Spleen (tissue), 11 donors: ENCODE data around the gene PYCR2. TPM values are rescaled to one million over a fixed set of nuclear protein-coding genes. Genes with fewer than 3 reads are reported as not detected.
"Not testable (repeated sequence)": the region's sequence is repeated elsewhere in the genome, so short reads cannot be mapped to it uniquely, and the experiment has no call there.

Experiments
- DNase-seq: peaks from one replicate; pipeline ENCODE4 v3.0.0-alpha.2; 2020
- H3K27ac ChIP-seq, 8 donors: fragments of 200-600 bp; sonication (generic) in 7 of 8; 1 replicate in 4 of 8; 2 replicates in 4 of 8; pipeline versions ENCODE4 v1.5.0 to v1.8.0; 2016 to 2021; ENCODE audit warnings: inconsistent platforms in 4 of 8, mild to moderate bottlenecking in 4 of 8, moderate library complexity in 1 of 8
- H3K27me3 ChIP-seq, 7 donors: fragments of 200-600 bp; sonication (generic) in 6 of 7; replicated peaks in 1 of 7; 1 replicate in 4 of 7; 2 replicates in 3 of 7; pipeline versions ENCODE4 v1.5.0 to v1.8.0; 2016 to 2021; ENCODE audit warnings: inconsistent platforms in 3 of 7, mild to moderate bottlenecking in 1 of 7
- H3K36me3 ChIP-seq, 6 donors: fragments of 200-600 bp; sonication (generic) in 5 of 6; 1 replicate in 4 of 6; 2 replicates in 2 of 6; pipeline versions ENCODE4 v1.5.0 to v1.8.0; 2016 to 2021; ENCODE audit warnings: inconsistent platforms in 2 of 6
- H3K4me1 ChIP-seq, 6 donors: fragments of 200-600 bp; sonication (generic) in 5 of 6; 1 replicate in 3 of 6; 2 replicates in 3 of 6; pipeline versions ENCODE4 v1.5.0 to v1.8.0; 2016 to 2021; ENCODE audit warnings: inconsistent platforms in 3 of 6
- H3K4me3 ChIP-seq, 8 donors: fragments of 200-600 bp; sonication (generic) in 7 of 8; 1 replicate in 4 of 8; 2 replicates in 4 of 8; pipeline versions ENCODE4 v1.5.0 to v1.8.0; 2016 to 2021; ENCODE audit warnings: inconsistent platforms in 4 of 8, mild to moderate bottlenecking in 4 of 8, moderate library complexity in 2 of 8
- H3K9me3 ChIP-seq, 8 donors: fragments of 200-600 bp; sonication (generic) in 7 of 8; 1 replicate in 4 of 8; 2 replicates in 4 of 8; pipeline versions ENCODE4 v1.5.0 to v1.8.0; 2016 to 2021; ENCODE audit warnings: inconsistent platforms in 4 of 8
- POLR2A ChIP-seq, 3 donors: fragments of 450-650 bp; IDR thresholded peaks; one replicate each; pipeline ENCODE4 v1.5.1; 2017; ENCODE audit warnings: antibody characterized with exemption in 3 of 3, mild to moderate bottlenecking in 1 of 3
- POLR2AphosphoS5 ChIP-seq, 3 donors: sonication (generic); formaldehyde crosslinking; IDR thresholded peaks; one replicate each; pipeline ENCODE4 v1.5.1; 2017; ENCODE audit warnings: antibody characterized with exemption in 3 of 3
- WGBS, 5 donors: extraction: QIAGEN DNeasy Blood & Tissue Kit in 3 of 5; methylation state at CpG; one replicate each; pipeline versions ENCODE4 v1.1.5 to v1.1.7; 2013 to 2018; 5-methylcytosine and 5-hydroxymethylcytosine counted together
- intact Hi-C: fragments of 100-400 bp; cut with DNase I; formaldehyde crosslinking; loops from one replicate; pipeline ENCODE4 v1.15.0; 2023; ENCODE audit warnings: low total_unique reads
- polyA plus RNA-seq, 3 donors: library from polyadenylated mRNA; stranded (reverse); fragments of 200-250 nt; gene quantifications; one replicate each; pipeline ENCODE4 v1.2.1, GENCODE V29; 2013
- total RNA-seq, 7 donors: library from RNA; depleted of rRNA in 3 of 7; stranded (reverse); fragments of >200 nt in 3 of 7; fragmentation: NEBNext Ultra II Directional in 4 of 7; extraction: Animal tissue kit (Norgen Biotek cat#: 25700) in 4 of 7; gene quantifications; one replicate each; pipeline versions ENCODE4 v1.1.0 to v1.2.1, GENCODE V29; 2016 to 2021
- TF ChIP-seq, protein P1 (sequence below), 11 experiments: fragments of 200-600 bp in 7 of 11; fragments of 450-650 bp in 4 of 11; sonication (generic) in 4 of 11; IDR thresholded peaks in 8 of 11; conservative IDR thresholded peaks in 3 of 11; 1 replicate in 7 of 11; 2 replicates in 4 of 11; pipeline versions ENCODE4 v1.4.0 to v1.8.0; 2016 to 2021; ENCODE audit warnings: antibody characterized with exemption in 11 of 11, inconsistent platforms in 4 of 11, mild to moderate bottlenecking in 1 of 11
- donor health status: healthy with polysubstance abuse.
- donor health status: DM: no; HTN: no; CAD: no; lungs with moderate emphysema.
- donor health status: DM: no; HTN: no; CAD: no.
- donor health status: Bipolar disorder and iron deficiency.
- donor health status: healthy.
- donor health status: DM: no; HTN: no; CAD: no.
- donor health status: DM: yes; HTN: yes; CAD: no.

The PYCR2 gene
- total and polyA plus RNA-seq, 10 donors, result 50.0 to 80.4 (median 68.2) TPM

GRCh38 chr1:225933072-225933471, 9.0 kb upstream of the PYCR2 start:
- H3K9me3 ChIP-seq, result no peaks in the 10 kb centered on the region
- no peaks in the 10 kb centered on the region for H3K27me3 ChIP-seq
- no peaks in the 10 kb centered on the region for H3K36me3 ChIP-seq
- TF ChIP-seq POLR2AphosphoS5 (IDR thresholded peaks at IDR 0.05) (no peak), POLR2A (IDR thresholded peaks at IDR 0.05) (no peak)
- TF ChIP-seq, protein P1, sequence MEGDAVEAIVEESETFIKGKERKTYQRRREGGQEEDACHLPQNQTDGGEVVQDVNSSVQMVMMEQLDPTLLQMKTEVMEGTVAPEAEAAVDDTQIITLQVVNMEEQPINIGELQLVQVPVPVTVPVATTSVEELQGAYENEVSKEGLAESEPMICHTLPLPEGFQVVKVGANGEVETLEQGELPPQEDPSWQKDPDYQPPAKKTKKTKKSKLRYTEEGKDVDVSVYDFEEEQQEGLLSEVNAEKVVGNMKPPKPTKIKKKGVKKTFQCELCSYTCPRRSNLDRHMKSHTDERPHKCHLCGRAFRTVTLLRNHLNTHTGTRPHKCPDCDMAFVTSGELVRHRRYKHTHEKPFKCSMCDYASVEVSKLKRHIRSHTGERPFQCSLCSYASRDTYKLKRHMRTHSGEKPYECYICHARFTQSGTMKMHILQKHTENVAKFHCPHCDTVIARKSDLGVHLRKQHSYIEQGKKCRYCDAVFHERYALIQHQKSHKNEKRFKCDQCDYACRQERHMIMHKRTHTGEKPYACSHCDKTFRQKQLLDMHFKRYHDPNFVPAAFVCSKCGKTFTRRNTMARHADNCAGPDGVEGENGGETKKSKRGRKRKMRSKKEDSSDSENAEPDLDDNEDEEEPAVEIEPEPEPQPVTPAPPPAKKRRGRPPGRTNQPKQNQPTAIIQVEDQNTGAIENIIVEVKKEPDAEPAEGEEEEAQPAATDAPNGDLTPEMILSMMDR (IDR thresholded peaks at IDR 0.05 in 8 of 11, conservative IDR thresholded peaks at IDR 0.05 in 3 of 11), result no peak
- no peak for DNase-seq
- intact Hi-C loops, result no loop called here
- 88 to 96% (median 89%) methylated on average over 2 of the region's 2 CpGs for WGBS, 5 donors
- H3K27ac ChIP-seq, result no peak overlapping the region
- H3K4me1 ChIP-seq, result no peaks in the 10 kb centered on the region
- H3K4me3 ChIP-seq, result no peak overlapping the region

DNA sequence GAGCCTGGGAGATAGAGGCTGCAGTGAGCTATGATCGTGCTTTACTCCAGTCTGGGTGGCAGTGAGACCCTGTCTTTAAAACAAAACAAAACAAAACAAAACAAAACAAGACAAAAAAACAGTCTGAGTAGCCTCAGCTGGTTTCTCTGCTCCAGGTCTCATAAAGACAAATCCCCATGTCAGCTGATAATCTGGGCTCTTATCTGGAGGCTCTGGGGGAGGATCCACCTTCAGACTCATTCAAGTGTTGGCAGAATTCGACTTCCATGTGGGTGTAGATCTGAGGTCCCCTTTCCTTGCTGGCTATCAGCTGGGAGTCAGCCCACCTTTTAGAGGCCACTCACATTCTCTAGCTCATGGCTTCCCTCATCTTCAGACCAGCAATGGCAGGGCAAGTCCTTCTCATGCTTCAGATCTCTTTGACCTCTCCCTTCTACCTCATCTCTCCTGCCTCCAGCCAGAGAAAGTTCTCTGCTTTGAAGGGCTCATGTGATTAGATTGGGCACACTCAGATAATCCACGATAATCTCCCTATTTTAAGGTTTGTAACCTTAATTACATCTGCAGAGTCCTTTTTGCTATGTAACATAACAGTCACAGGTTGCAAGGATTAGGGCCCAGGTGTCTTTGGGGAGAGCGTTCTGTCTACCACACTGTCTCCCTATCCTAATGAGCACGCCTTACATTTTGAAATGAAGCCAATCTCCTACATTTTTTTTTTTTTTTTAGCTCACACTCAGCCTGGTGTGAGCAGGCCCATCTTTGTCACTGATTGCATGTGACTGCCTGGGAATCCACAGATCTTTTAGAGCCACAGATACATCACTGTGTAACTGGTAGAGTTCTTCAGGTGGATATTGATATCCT, 7.5 kb upstream of the PYCR2 start:
- Histone ChIP-seq H3K9me3 (no peaks in the 10 kb centered on the region), H3K27me3 (no peaks in the 10 kb centered on the region), H3K27ac (no peak overlapping the region), H3K4me1 (no peaks in the 10 kb centered on the region), H3K4me3 (no peak overlapping the region), H3K36me3 (no peaks in the 10 kb centered on the region)
- intact Hi-C loops, result no loop called here
- WGBS, 5 donors, result 84 to 95% (median 89%) methylated on average over 5 of the region's 5 CpGs
- DNase-seq, result no peak
- TF ChIP-seq POLR2A (IDR thresholded peaks at IDR 0.05), result no peak
- TF ChIP-seq POLR2AphosphoS5 (IDR thresholded peaks at IDR 0.05), result no peak
- TF ChIP-seq, protein P1 (IDR thresholded peaks at IDR 0.05 in 8 of 11, conservative IDR thresholded peaks at IDR 0.05 in 3 of 11), result no peak

DNA sequence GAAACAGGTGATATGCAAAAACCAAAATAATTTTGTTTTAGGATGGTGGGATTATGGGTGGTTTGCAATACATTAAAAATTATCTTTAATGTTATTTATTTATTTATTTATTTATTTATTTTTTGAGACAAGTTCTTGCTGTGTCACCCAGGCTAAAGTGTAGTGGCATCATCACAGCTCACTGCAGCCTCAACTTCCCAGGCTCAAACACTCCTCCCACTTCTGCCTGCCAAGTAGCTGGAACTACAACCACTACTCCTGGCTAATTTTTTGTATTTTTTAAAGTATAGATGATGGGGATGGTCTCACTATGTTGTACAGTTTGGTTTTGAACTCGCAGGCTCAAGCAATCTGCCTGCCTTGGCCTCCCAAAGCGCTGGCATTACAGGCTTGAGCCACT, 6.5 kb upstream of the PYCR2 start:
- DNase-seq, result no peak
- H3K36me3 ChIP-seq, result no peaks in the 10 kb centered on the region
- no peak overlapping the region for H3K4me3 ChIP-seq
- H3K27ac ChIP-seq, result no peak overlapping the region
- no peak for TF ChIP-seq POLR2AphosphoS5 (IDR thresholded peaks at IDR 0.05)
- TF ChIP-seq POLR2A (IDR thresholded peaks at IDR 0.05), result no peak
- TF ChIP-seq, protein P1 (IDR thresholded peaks at IDR 0.05 in 8 of 11, conservative IDR thresholded peaks at IDR 0.05 in 3 of 11), result no peak
- H3K4me1 ChIP-seq, result no peaks in the 10 kb centered on the region
- H3K9me3 ChIP-seq, result no peaks in the 10 kb centered on the region
- intact Hi-C loops, result no loop called here
- no peaks in the 10 kb centered on the region for H3K27me3 ChIP-seq
- 92 to 100% (median 96%) methylated on average over 2 of the region's 2 CpGs for WGBS, 5 donors

- WGBS, 5 donors, result 84 to 93% (median 89%) methylated on average over 3 of the region's 3 CpGs
- peak overlapping the region in 3 of 8 donors; percentile 50 to 67 (median 55) for H3K27ac ChIP-seq
- H3K9me3 ChIP-seq, DNase-seq, intact Hi-C loops, H3K4me1 ChIP-seq, H3K36me3 ChIP-seq, H3K4me3 ChIP-seq, H3K27me3 ChIP-seq: not testable (repeated sequence)
Measured at GRCh38 chr1:225929462-225929861, 5.4 kb upstream of the PYCR2 start.
